SK-N-MC (cell line): ENCODE results near the gene RALY.

Source experiments
- EZH2 ChIP-seq: fragments of 200-600 bp; sonication (generic); IDR thresholded peaks from one replicate; pipeline ENCODE4 v1.6.1; 2017; ENCODE audit warnings: antibody characterized with exemption
- FOXP2 ChIP-seq: optimal IDR thresholded peaks from 2 replicates; pipeline ENCODE3; 2011; ENCODE audit warnings: mild to moderate bottlenecking, moderate library complexity; ENCODE audit not compliant: insufficient read depth; ENCODE audit errors: extremely low read length, control extremely low read depth
- POLR2AphosphoS5 ChIP-seq: IDR thresholded peaks from 2 replicates; pipeline ENCODE4 v1.6.1; 2012; ENCODE audit warnings: mild to moderate bottlenecking, low read depth, low read length, borderline replicate concordance

DNA sequence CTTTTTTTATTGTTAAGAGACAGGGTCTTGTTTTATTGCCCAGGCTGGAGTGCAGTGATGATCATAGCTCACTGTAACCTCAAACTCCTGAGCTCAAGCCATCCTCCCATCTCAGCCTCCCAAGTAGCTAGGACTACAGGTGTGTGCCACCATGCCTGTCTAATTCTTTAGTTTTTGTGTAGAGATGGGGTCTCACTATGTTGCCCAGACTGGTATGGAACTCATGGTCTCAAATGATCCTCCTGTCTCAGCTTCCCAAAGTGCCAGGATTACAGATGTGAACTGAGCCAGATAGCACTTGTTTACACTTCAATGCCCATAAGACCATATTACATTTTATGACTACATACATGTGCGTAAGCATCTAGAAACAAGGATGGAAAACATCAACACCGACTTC, 100.2 kb downstream of the RALY start:
- TF ChIP-seq EZH2 = no peak
- no peak; the same call in 1 of the 2 replicates for TF ChIP-seq POLR2AphosphoS5
- TF ChIP-seq FOXP2 = no peak
